Hematopoietic multipotent progenitor cell treated with erythropoietin and hydrocortisone succinate and interleukin-3 and kit ligand, for 17 days (in vitro differentiated cells): ENCODE measurements around the gene CGA.
A peak's percentile ranks its signal among the peaks of the same experiment; 100 is the strongest.

ENCODE experiments used
- DNase-seq: peaks from one replicate; pipeline ENCODE4 v3.0.0-alpha.2; 2015; ENCODE audit warnings: low spot score

CGA gene

DNA sequence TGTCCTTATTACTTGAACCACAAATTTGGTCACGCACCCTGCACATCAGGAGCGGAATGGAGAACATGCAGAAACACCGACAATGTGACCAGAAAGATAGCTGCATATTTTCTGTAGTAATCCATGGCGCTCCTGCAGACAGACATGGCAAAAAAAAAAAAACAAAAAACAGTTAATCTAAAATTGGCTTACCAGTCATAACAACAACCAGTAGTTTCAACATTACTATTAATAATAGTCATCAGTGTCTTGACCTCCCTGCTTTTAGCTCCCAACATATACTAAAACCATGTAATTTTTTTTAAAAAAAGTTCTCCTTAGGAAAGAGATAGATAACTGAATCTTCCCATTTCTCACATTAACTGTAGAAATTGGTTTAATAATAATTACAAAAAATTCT lies 6.8 kb downstream of the CGA start:
- DNase-seq, result no peak

DNA sequence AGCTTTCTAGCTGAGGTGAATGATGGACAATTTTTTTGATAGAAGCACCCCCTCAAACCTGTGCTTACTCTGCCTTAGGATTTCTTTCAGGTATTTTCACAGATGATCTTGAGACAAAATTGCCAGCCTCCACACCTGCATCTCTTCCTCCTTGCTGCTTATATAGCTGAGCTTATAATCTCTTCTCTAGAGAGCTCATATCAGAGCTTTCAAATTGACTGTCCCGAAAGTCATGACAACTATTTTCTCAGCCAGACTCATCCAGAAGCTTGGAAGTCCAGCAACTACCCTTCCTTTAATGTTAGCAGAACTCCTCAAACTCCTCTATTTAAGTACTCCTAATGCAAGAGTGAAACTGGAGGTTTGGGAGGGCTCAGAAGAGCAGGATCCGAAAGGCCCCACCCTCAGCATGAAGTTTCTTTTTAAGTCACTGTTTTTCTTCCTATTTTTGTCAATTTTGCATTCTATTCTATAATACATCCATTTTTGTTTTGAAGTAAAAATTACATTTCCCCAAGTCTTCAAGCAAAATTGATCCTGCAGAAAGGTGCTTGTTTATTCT lies 12.7 kb downstream of the CGA start:
- no peak for DNase-seq

DNA sequence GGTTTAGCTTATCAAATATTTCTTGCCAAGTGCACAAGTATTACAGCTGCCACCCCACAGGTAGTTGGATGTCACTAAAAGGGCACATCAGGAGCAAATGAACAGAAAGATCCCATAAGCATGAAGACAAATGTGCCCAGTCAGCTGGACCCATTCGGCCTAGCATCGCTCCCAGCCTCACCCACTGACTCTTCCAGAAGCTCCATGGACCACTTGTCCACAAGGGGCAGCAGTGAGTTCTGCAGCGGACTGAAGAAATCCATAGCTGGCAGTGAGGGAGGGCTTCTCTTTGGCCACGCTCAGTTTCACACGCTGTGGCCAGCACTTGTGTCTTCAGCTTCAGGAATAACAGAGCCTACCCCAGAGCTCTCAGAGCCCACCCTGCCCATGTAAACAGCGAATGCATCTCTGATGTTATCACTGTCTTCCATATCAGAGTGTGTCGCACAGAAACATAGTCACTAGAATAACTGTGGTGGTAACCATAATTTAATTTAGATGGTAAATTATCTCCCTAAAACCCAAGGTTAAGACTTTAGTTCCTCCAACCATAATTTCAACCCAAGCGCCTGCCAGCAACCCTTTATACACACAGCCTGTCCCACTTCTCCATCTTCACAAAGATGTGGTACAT lies 15.8 kb downstream of the CGA start:
- DNase-seq, result peak; percentile 48

DNA sequence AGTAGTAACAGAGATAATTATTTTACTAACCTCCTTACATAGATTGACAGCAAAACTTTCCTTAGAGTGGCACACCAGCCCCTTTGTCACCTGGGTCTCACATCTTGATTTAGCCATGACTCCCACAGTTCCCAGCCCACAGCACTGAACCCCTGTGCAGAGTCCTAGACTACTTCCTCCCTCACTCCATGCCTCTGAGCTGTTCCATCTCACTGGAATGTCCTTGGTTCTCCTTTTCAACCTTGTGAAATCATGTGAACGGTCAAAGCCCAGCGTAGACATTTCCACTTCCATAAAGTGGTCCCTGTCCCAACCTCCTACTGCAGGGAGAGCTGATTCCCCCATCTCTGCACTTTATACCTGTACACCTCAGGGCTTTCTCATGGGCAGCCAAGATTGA lies 19.7 kb downstream of the CGA start:
- DNase-seq, result no peak

DNA sequence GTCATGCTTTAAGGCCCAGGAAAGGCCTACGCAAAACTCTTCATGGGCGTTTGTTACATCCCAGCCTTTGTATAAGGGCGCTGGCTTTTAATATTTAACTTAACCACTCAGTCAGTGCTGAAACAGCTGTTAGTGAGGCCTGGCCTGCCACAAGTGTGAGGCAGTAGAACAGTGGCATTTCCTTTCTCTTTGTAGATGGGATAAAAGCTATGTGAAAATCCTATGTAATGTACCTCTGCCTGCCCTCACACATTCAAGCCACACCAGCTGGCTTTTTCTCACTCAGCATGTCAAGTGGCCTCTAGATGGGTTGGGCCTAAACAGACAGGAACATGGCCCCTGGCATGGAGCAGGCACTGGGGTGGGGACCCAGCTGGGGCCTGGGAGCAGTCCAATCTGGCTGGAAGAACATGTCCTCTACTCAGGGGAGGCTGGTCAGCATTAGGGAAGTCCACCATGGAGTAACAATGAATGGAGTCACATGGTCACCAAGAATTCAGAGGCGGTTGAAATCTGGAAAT lies 20.7 kb downstream of the CGA start:
- DNase-seq, result no peak

DNA sequence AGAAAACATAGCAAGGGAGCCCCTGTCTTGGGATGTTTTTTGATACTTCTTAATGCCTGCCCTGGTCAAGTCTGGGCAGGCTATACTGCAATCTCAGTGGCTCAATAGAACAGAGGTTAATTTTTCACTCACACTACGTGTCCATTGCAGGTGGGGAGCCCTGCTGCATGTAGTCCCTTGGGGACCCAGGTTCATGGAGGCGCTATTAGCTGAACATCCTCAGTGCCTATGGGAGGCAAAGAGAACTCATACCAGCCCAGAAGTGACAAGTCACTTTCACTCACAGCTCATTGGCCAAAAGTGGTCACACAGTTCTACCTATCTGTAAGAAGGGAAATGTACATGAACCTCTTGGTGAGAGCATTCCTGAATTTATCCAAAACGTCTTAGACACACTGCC lies 23.2 kb downstream of the CGA start:
- no peak for DNase-seq

DNA sequence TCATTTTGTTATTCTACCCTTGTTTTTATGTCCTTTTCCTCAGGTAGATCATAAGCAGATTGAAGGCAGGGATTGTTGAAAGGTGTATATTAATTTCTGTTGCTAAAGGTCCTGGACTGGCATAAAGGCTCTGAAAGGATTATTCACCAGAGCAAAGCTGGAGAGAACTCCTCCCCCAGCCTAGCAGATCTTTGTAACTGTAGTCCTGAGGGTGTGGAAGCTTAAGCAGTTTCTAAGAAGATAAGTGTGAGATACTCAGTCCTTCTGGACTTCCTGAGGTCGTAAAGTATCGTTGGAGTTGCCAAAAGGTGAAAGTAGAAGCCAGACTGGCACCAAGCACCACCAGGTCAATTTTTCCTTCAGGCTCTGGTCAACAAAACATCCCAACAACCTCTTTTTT lies 24.2 kb downstream of the CGA start:
- no peak for DNase-seq

DNA sequence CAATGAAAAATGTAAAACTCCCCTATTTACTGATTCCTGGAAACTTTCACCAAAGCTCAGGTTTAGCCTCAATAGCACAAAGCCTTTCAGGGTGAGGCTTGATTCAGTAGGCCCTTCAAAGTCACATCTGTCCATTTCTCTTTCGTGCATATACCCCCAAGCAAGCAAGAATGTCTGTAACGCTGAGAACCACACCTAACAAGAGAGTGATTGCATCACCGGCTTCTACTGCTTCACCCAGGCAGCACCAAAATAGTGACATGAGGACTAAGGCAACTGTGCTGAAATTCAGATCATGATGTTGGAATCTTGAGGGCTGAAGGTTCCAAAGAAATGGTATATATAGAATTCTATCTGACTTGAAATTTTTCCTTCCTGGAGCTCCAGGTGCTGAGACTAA lies 26.1 kb downstream of the CGA start:
- no peak for DNase-seq

DNA sequence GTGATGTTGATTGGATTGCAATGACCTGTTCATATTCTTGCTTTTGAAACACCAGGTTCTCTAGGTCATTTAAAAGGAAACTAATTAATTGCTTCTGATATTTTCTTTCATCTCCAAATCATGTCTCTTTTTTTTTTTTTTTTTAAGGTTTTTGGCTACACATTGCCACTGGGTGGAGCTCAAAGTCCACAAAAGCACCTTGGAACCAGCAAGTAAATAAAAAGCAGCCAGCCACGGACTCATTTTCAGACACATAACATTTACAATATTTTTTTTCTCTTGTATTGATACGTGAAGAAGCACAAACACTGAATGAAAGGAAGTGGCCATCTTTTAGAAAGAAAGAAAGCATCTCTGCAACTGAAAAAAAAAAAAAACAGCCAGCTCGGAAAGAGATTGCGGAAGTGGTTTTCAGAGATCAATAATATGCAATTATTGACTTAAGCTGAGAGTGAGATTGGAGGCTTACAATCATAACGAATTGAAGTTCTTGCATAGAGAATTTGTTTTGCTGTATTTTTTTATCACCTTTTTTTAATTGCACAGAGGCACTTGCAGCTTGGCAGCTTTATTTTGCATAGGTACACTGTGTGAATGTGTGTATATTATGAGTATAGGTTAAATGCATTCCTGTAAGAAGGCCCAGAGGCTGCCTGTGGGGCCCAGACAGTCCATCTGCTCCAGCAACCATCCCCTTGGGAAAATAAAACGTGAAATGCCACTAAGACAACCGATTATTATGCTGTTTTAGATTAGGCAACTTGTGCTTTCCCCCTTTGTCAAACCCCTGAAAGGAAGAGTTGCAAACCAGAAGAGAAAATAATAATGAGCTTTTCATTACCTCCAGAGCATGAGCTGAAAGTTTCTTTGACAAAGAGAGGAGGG lies 28.2 kb downstream of the CGA start:
- peak; percentile 46 for DNase-seq

DNA sequence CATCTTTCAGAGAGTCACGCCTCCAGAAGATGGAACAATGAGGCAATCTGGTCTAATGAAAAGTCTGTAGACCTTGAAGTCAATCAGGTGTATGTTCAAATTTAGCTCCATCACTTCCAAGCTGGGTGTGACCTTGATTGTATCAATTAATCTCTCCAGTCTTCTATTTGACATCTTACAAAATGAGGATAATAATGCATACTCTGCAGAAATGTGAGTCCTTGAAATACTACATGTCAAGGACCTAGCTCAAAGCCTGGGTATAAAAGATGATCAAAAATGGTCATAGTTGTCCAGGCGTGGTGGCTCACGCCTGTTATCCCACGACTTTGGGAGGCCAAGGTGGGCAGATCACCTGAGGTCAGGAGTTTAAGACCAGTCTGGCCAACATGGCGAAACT lies 29.8 kb downstream of the CGA start:
- DNase-seq, result no peak

DNA sequence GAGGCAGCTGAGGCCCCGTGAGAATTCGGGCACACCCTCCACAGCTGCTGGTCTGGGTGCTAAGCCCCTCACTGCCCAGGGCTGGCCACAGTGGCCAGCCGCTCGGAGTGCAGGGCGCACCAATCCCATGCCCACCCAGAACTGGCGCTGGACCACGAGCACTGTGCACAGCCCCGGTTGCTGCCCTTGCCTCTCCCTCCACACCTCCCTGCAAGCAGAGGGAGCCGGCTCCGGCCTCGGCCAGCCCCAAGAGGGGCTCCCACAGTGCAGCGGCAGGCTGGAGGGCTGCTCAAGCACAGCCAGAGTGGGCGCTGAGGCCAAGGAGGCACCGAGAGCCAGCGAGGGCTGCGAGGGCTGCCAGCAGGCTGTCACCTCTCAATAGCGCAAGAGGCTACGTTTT lies 35.0 kb downstream of the CGA start:
- DNase-seq, result no peak

DNA sequence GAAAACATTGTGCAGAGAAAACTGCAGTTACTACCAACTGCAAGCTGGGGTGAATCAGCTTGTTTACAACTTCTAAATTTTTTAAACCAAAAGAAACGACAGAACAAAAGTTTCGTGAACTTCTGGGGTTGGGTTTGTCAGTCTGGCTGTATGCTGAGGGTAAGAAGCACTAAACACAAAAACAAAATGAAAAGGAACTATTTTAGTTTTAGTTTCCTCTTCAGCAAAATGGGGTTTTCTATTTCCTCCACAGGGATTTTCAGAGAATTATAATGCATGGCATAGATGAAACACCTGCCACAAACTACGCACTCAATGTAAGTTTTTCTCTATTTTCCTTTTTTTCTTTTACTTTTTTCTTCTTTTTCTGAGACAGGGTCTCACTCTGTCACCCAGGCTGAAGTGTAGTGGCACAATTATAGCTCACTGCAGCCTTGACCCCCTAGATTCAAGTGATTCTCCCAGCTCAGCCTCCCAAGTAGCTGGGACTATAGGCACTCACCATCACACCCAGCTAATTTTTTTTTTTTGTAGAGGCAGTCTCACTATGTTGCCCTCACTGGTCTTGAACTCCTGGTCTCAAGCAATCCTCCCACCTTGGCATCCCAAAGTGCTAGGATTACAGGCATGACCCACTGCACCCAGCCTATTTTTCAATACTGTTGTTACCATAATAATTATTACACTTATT lies 40.6 kb downstream of the CGA start:
- DNase-seq, result no peak

DNA sequence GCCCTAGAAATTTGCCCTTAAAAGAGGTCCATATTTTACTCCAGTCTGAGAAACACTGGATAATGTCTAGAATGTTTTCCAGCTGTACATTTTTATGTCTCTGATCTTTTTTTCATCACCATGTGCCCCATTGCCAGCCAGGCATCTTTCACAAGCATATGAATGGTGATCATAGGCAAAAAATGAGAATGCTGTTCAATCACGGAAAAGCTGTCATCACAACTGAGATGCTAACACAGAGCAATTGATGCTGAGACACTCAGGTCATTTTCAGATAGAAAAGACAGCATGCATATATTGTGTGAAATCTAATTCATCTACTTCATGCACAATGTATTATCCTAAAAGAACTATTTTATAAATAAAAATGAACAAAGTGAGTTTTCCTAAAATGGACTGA lies 41.6 kb downstream of the CGA start:
- DNase-seq, result no peak

DNA sequence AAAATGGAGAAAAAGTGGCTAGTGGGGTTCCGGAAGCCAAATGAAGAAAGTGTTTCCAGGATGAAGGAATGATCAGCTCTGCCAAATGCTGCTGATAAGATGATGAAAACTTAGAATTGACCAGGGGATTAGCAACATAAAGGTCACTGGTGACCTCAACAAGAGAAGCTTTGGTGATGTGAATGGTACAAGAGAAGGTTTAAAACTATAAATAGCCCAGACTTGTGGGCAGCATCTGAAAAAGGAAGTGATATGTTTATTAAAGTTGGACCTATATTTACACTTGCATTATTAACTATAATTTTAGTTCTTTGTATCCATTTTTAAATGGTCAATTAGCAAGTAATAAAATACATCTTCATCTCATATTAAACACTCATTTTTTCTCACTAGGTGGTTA lies 45.1 kb downstream of the CGA start:
- DNase-seq, result no peak

DNA sequence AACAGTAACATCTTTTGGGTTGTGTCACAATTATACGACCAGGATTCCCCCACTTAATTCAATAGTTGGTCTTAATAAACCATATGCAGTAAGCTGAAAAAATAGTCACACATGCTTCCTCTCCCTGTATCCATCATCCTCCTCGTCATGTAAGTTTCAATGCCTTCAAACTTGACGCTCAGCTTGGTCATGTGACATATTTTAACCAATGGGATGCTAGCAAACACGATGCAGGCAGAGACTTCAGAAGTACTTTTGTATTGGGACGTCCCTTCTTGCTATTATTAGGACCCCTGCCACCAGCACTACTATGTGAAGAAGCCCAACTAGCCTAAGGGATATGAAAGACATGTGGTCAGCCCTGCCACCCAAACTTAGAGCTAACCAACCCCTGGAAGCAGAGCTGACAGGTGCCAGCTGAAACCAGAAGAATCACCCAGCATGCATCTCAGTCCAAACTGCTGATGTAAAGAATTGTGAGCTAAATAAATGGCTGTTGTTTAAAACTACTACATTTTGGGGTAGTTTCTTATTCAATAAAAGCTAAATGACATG lies 49.3 kb downstream of the CGA start:
- DNase-seq, result no peak

DNA sequence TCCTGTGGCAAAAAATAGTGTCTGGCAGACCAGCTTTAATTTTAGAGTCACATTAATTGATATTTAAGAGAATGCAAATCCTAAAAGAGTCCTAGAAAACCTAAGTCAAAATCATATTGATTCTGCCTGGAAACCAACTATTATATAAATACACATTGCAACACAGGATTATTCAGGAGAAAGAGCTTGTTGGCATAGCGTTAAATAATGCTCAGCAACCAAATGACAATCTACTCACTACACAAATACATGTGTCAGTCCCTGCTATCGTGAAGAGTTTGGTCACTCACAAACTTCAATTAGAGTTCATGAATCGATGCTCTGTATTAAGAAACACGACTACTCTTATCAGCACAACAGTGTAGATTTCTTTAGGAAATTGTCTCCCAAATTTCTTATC lies 54.2 kb downstream of the CGA start:
- no peak for DNase-seq
